GM19468 (cell line): ENCODE results near the gene PDK2.
"Not testable (repeated sequence)": the region's sequence is repeated elsewhere in the genome, so short reads cannot be mapped to it uniquely, and the experiment has no call there.

Experiments
- ATAC-seq: cut with Tn5 transposase; IDR thresholded peaks from one replicate; pipeline ENCODE4 v1.9.1; 2021; ENCODE audit warnings: mild to moderate bottlenecking, moderate library complexity, moderate number of reproducible peaks; ENCODE audit not compliant: unreplicated experiment; ENCODE audit errors: extremely low read depth

PDK2 gene

DNA sequence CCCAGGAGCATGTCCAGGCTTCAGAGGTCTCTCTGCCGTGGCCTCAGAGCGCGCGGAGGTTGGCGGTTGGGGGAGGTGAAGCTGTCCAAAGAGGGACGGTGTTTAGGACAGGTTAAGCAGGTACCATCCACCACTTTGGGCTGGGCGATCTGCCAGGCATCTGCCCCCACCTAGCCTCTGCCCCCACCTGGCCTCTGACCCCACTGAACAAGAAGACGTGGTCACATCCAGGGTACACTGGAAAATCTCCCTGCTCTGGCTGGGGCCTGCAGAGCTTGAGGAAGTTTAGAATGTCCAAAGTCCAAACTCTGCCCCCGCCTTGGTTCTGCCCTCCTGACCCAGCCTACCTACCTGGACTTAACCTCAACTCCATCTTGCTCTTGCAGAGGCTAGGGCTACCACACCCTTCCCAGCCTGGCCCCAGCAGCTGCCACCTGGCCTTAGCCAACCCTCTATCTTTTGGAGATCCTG is 37.6 kb upstream of the PDK2 start:
- ATAC-seq: no peak

DNA sequence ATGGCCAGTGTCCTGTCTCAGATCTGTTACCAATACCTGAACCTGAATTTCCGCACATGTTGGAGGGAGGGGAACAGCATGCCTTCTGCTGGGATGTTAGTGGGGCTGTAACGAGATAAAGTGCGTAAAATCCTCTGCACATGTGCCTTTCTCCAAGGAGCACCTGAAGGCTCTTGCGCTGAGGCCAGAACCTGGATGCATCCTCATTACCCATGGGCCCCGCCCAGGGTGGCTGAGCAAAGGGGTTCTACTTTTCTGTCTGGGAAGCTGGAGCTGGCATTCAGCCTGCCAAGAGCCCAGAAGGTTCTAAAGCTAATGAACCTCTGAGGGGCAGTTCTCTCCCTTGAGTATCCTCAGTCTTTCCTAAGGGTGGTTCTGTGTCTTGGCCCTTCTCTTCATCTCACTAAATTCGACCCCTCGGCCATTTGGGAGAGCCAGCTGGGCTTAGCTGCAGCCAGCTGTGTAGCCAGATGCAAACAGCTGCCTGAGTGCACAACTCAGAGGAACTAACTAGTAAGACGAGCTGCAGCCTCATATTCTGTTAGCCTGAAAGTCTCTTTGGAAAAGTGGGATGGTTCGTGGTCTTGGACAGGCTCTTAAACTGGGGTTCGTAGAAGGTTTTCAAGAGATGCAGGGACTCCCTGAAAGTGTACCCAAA is 36.7 kb upstream of the PDK2 start:
- no peak for ATAC-seq

DNA sequence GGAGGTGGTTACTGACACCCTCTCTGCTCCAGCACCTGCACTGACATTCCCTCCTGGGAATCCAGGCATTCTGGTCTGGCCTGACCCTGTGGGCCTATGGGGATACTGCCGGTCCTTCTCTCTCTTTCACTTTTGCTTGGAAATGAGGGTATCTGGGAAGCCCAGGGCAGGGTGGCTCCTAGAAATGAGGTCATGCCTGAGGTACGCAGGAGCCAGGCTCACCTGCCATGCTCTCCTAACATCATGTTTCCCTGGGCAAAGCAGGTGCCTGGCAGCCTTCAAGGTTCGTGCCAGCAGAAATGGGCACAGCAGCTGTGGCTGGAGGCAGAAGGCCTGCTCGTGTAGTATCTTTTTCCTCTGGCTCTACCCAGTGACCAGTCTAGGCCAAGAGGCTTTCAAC is 35.9 kb upstream of the PDK2 start:
- ATAC-seq: no peak

DNA sequence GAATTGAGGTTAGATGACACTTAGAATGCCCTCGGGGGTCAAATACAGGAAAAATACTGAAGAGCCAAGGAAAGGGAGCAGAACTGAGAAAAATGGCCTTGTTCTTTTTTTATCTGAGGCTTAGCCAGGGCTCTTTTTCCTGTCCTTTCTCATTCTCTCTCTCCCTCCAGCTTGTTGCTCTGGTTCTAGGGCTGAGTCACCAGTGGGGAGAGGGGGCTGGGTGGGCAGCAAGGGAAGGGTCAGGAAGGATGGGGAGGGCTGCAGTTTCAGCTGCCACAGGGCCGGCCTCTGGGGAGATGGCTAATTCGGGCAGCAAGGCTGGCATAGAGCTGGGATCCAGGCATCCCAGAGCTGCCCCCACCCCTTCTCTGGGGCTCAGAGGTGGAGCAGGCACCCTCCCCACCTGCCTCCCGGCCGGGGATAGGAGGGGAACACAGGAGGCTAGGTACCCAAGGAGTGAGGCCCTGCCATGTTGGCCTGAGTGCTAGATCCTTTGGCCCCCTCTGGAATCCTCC is 35.3 kb upstream of the PDK2 start:
- ATAC-seq: no peak

DNA sequence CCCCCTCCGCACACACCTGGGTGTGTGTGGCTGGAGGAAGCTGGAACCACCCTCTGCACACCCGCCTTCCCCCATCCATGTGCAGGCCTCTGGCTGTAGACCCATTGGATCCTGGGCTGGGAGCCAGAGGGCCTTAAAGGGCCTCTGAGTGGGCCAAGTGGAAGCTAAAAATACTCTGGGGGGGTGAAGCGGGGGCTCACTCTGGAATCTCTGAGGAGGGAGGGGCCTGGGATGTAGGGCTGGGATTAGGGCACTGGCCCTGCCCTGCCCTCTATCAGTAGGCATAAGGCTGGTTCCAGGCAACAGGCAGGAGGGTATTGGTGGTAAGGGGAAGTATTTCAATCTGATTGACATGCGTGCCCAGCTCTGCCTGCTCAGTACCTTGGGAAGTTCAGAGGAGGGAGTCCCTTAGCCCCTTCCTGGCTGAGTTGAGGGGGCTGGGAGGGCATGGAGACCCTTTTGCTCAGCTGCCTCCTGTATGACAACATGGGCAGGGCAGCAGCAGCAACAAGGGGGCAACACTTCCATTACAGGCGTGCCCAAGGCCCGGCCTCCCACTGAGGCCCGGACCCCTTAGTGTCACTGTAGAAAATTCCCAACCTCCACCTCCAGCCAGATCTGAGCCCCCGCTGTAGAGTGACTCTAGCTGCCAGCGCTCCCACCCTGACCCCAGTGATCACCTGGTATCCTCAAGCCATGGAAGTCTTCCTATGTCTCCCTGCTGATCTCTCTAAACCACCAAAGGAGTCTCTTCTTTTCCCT is 34.0 kb upstream of the PDK2 start:
- ATAC-seq: no peak

DNA sequence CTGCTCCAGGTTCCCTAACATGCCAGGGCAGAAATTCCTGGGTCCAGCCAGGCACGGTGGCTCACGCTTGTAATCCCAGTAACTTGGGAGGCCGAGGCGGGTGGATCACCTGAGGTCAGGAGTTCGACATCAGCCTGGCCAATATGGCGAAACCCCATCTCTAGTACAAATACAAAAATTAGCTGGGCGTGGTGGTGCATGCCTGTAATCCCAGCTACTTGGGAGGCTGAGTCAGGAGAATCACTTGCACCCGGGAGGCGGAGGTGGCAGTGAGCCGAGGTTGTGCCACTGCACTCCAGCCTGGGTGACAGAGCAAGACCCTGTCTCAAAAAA is 33.5 kb upstream of the PDK2 start:
- not testable (repeated sequence) for ATAC-seq

DNA sequence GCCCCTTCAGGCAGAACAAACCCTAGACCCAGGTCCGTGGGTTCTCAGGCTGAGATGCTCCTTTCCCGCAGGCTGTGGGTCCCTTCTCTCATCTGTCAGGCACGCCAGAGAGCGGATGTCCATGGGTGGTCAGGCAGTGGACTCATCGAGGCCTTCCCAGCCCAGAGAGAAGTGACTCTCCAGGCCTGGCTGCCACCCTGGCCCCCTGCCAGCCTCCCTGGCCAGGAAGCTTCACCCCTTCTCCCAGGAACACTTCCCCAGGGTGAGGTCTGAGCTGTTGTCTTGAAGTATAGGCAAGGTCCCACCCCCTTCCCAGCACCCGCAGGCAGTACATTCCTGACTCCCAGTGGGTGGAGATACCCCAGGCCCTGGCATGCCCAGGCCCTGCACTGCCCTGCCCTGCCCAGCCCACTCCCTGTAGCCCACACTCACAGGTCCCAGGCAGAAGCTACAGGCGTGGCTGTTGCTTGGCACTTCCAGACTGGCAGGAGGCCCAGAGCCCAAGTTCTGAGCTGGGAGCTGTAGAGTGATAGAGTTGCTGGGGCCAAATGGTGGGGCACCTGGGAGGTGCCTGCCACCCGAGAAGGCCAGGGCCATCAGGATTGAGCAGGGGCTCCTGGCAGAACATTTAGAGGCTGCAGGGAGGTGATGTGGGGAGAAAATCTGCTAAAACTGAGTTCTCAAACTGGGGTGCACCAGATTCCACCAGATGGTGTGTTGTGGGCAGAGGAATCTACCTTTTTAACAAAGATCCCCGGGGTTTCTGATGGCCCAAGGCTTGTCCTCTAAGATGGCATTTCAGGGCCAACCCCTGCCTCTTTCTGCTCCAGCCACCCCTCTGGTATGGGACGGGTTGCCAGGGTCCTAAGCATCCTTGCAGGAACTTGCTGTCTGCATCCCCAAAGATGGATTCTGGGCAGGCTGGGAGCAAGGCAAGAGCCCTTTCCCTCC is 32.6 kb upstream of the PDK2 start:
- no peak for ATAC-seq

DNA sequence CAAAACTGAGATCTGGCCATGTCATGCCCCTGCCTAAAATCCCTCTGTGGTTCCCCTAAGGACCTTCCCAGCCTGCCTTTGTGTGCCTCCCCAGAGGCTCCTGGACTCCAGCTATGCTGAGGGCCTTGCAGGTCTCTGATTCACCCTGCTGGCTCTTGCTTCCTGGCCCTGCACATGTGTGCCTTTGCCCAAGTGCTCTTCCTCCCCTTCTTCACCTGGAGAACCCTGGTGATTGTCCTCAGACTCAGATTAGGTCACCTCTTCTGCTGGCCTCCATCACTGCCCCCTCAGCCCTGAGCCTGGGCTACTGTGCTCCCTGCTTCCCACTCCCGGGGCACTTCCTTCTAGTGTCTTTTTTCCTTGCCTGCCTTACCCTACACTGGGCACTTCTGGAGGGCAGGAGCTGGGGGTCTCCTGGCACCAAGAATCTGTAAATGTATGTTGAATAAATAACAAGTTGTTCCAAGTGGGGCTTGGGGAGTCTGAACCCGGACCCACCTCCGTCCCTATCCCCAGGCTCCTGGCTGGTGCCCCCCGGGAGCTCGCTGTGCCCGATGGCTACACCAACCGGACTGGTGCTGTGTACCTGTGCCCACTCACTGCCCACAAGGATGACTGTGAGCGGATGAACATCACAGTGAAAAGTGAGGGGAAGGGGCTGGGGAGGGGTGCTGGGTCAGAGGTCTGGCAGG is 31.4 kb upstream of the PDK2 start:
- ATAC-seq: no peak

DNA sequence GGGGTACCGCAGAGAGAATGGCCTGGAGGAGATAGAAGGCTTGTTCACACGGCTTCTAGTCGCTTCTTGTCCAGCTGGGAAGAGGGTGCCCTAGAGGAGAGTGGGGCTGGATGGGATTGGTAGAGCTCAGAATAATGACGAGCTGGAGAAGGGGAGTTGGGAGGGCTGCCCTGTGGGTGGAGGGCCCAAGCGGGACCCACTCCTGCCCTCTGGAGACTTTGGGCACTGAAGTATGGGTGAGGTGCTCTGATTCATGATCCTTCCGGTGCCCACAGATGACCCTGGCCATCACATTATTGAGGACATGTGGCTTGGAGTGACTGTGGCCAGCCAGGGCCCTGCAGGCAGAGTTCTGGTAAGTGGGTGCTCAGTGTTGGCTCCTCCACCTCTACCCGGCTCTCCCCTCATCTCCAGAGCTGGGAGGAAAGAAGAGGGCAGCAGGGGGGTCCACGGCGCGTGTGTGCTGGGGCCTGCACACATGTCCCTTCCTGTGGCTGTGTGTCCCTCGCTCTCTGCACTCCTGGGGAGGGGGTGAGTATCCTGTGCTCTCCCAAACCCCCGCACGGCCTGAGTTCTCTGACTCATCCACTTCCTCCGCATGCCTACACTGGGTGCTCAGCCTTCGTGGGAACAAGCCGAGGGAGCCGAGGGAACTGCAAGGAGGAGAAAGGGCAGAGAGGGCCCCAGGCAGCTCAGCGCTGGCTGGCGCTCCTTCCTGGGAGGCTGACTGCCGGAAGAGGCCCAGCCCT is 30.7 kb upstream of the PDK2 start:
- no peak for ATAC-seq

DNA sequence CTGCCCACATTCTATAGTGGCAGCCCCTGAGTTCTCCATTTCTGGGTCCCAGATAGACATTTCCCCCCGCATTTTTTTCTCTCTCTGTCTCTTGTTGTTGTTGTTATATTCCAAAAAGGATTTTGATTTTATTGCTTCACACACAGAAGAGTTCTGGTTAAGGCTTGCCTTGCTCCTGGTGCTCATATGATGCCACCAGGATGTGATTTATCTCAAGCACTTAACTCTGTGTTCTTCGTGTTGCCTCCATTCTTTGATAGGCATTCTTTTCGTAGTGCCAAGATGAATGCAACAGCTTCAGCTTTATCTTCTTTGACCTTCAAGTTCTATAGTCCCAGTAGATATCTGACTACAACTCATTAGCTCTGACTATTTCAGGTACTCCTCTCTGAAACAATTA is 30.1 kb upstream of the PDK2 start:
- ATAC-seq: no peak

DNA sequence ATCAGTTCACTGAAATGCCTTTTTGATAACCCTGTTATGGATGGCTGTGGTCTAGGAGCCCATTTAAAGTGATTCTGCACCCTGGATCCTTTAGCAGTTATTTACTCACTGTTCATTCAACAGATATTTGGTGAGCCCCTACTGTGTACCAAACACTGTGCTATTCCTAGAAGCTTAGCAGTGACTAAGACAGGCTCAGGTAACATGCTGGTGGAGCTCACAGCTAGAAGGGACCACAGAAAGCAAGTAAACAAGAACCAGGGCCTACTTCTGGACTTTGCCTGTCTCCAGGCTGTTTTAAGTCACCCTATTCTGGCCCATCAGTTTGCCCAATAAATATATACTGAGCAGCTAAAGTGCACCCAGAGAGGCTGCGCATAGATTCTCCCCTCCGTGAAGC is 28.2 kb upstream of the PDK2 start:
- no peak for ATAC-seq

DNA sequence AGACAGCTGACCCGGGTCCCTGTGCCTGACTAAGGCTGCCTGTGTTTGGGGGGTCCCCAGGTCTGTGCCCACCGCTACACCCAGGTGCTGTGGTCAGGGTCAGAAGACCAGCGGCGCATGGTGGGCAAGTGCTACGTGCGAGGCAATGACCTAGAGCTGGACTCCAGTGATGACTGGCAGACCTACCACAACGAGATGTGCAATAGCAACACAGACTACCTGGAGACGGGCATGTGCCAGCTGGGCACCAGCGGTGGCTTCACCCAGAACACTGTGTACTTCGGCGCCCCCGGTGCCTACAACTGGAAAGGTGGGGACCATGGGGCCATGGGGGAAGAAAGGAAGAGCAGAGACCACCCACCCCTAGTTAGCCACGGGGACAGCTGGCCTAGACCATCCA is 27.2 kb upstream of the PDK2 start:
- ATAC-seq: no peak

DNA sequence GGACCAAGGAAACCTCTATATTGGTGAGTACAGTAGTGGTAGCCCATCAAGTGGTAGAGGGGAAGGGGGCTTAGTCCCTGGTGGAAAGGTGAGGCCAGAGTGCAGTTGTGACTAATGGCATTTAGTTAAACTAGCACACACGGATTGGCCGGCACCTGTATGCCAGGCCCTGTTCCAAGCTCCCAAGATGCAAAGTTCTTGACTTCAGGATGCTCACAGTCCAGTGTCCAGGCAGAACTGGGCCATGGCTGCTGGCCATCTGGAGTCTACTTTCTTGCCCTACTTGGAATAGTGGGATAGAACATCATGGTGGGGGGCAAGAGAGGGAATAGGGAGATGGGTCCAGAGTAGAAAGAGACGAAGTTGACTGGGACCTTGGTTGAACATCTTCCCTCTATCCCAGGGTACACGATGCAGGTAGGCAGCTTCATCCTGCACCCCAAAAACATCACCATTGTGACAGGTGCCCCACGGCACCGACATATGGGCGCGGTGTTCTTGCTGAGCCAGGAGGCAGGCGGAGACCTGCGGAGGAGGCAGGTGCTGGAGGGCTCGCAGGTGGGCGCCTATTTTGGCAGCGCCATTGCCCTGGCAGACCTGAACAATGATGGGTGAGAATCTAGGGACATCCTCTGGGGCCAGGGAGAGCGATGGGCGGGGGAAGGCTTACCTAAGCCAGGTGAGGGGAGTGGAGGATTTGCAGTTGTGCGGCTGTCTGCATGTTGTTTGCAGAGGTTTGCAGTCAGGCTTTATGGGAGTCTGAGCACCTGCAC is 24.1 kb upstream of the PDK2 start:
- ATAC-seq: no peak

DNA sequence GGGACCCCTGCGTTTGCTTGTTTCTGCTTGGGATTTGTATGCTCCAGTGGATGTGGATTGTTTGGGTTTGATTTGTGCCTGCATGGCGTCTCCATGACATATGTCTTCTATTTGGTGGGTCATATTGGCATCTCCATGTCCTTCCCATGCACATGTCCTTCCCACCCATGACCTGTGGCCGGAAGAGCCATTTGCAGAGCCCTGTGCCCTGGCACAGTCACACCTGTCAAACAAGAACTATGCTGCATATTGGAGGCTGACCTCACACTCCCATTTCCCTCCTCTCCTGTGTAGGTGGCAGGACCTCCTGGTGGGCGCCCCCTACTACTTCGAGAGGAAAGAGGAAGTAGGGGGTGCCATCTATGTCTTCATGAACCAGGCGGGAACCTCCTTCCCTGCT is 23.5 kb upstream of the PDK2 start:
- no peak for ATAC-seq

DNA sequence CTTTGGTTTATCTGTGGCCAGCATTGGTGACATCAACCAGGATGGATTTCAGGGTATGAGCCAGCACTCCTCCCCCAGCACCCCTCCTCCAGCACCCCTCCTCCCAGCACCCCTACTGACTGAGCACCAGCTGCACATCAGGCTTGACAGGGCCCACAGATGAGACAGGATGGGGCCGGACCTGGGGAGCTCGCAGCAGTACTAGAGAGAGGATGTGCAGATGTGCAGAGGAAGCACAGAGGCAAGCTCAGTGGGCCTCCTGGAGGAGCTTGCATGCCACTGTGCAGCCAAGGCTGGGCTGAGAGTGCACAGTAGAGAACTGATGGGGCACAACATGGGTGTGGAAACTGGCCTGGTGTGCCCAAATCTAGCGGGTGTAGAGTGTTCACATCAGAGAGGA is 23.0 kb upstream of the PDK2 start:
- no peak for ATAC-seq

DNA sequence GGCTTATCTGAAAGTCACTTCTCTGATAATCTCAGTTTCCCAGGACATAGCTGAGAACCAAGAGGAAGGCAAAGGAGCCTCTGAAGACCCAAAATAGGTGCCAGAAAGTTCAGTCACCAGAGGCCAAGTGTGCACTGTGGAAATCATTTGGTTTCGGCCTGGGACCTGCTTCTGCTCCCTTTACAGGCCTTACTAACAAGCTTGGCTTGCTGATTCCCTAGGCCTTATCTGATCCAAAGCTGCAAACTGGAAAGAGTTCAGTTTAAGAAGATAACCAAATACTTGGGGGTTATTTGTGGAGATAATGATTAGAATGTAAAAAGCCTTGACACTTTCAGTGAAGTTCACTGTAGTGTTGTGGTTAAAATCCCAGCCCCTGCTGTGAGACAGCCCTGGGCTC is 22.2 kb upstream of the PDK2 start:
- ATAC-seq: no peak

DNA sequence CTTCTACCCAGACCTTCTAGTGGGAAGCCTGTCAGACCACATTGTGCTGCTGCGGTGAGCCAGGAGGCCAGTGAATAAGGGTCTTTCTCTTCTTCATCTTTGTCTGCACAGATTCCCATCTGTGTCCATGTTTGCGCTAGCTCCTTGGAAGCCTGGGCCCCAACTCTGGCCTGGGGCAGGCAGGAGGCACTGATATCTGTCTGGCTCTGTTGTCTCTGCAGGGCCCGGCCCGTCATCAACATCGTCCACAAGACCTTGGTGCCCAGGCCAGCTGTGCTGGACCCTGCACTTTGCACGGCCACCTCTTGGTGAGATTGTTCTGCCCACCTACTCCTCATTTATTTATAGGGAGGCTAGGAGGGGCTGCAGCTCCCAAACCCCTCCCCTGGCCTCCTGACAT is 20.9 kb upstream of the PDK2 start:
- no peak for ATAC-seq

DNA sequence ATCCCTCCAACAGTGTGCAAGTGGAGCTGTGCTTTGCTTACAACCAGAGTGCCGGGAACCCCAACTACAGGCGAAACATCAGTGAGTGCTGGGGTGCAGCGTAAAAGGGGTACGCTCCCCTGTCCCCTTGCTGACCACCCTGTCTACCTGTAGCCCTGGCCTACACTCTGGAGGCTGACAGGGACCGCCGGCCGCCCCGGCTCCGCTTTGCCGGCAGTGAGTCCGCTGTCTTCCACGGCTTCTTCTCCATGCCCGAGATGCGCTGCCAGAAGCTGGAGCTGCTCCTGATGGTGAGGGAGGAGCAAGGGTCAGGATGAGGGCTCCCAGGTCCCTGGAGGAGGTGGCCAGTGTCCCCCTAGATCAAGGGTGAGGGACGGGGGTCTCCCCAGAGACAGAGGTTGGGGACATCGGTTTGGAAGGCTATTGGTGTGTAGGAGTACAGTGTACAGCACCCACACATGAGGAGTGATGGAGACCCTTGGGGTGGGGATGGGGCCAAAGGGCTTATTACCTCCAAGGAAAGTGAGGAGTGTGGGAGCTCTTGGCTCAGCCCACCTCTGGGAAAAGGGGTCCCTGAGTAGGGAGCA is 19.6 kb upstream of the PDK2 start:
- no peak for ATAC-seq

DNA sequence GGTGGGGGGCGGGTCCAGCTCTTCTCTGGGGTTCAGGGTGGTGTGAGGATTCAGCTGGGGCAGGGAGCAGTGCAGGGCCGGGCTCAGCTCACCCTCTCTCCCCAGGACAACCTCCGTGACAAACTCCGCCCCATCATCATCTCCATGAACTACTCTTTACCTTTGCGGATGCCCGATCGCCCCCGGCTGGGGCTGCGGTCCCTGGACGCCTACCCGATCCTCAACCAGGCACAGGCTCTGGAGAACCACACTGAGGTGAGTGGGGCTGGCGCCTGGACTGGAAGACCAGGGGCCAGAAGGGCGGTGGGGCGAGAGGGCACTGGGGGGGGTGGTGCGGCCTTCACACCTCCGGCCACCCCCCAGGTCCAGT is 18.9 kb upstream of the PDK2 start:
- no peak for ATAC-seq
